ENCODE results near the gene UBE2L3.
"Not testable (repeated sequence)": the region's sequence is repeated elsewhere in the genome, so short reads cannot be mapped to it uniquely, and the experiment has no call there.

The UBE2L3 gene

DNA sequence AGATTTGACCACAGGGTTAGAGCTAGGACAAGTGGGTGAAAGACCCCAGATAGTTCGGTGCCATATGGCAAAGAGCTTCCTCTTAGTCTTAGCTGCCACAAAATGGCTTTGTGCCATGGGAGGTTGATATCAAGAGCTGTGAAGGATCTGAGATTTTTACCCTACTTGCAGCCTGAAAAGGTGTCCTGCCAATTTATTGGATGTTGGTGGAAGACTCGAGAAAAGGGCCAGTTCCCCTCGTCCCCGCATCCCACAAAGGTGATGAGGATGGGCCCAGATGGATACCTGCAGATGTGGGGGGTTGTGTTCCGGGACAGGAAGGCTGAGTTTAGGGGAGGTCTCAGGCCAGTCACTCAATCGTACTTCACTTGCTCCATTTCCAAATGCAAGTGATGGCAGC is 35.1 kb downstream of the UBE2L3 start:
- no peak for DNase-seq (ENCODE audit: low read depth)

DNA sequence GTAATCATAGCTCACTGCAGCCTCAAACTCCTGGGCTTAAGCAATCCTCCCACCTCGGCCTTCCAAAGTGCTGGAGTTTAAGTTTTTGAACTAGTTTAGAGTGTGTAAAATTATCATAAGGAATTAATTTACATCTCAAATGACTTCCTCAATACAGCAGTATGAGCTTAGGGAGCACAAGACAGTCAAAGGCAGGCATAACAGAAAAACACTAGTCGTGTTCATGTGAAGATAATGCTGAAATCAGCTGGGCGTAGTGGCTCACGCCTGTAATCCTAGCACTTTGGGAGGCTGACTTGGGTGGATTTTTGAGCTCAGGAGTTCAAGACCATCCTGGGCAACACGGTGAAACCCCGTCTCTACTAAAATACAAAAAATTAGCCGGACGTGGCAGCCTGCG is 36.5 kb downstream of the UBE2L3 start:
- no peak for DNase-seq (ENCODE audit: low read depth)

DNA sequence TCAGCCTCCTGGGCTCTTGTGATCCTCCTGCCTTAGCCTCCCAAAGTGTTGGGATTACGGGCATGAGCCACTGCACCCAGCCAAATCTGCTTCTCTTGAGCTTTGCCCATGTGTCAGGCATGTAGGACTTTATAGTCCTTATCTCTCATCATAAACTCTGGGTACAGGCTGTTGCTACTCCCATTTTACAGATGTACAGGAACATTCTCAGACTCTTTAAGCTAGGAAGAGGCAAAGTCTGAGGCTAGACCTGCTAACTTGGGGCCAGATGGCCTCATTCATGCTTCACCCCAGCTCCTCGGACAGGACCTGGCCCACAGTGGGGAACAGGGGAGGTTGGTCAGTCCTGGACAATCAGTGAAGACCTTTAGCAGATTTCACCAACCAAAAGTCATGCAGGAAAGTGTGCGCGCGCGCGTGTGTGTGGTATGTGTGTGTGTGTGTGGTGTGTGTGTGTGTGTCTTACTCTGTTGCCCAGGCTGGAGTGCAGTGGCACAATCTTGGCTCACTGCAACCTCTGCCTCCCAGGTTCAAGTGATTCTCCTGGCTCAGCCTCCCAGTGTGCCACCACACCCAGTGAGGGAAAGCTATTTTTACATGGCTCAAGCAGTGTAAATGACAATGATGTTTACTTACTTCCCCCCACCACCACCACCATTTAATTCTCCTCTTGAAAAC is 38.5 kb downstream of the UBE2L3 start:
- no peak for DNase-seq (ENCODE audit: low read depth)

DNA sequence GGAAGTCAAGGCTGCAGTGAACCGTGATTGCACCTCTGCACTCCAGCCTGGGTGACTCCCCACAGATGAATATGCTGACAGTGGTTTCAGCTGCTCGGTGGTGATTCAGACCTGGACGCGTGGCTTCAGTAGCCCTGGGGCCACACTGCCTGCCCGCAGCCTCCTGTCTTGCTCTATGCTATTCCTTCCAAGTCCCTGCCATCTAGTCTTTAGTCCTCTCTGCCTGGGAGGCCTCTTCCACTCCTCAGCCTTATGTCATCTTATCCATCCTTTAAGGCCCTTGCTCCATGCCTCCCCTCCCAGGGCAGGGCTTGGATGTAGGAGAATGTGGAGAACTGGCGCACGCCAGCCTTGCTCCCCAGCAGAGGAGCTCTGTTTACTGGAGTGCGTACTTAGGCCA is 39.3 kb downstream of the UBE2L3 start:
- DNase-seq (ENCODE audit: low read depth): no peak

DNA sequence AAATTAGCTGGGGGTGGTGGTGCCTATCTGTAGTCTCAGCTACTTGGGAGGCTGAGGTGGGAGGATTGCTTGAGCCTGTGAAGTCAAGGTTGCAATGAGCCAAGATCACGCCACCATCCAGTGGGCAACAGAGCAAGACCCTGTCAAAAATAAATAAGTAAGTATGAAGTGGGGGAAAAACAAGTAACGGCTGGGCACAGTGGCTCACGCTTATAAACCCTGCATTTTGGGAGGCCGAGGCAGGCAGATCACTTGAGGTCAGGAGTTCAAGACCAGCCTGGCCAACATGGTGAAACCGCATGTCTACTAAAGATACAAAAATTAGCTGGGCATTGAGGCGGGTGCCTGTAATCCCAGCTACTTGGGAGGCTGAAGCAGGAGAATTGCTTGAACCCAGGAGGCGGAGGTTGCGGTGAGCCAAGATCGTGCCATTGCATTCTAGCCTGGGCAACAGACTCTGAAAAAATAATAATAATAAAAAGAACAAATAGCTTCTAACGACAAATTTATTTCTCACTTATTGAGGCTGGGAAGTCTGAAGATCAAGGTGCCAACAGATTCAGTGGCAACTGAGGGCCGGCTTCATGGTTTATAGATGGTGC is 42.1 kb downstream of the UBE2L3 start:
- not testable (repeated sequence) for DNase-seq (ENCODE audit: low read depth)

DNA sequence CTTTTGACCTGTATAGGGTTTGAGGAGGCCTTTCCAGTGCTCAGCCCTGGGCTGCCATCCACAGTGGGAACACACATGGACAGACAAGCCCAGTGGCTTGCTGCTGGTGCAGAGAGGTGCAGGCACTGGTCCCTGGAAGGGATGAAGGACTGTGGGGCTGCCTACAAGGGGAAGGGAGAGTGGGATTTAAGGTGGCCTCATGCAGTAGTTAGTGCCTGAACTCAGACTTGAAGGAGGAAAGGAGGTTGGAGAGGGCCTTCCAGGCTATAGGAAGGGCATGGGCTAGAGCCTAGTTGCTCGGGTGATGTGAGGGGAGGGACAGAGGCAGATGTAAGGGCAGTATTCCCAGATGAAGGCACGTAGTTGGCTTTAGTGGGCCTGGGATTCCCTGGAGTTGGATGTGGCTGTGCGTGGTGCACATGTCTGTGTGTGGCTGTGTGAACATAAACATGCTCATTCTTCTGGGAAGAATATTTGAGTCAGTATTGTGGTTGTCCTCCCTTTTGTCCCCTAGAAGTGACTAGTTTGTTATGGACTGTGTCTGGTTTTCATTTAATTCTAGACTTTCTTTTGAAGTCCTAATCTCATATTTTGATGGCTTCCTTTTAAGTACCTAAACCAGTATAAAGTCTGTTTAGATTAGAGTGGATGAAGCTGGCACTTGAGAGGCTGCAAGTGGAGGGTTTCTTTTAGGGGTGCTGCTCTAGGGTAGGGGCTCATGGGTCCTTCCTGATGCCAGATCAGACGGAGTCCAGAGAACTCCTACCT is 43.9 kb downstream of the UBE2L3 start:
- no peak for DNase-seq (ENCODE audit: low read depth)

DNA sequence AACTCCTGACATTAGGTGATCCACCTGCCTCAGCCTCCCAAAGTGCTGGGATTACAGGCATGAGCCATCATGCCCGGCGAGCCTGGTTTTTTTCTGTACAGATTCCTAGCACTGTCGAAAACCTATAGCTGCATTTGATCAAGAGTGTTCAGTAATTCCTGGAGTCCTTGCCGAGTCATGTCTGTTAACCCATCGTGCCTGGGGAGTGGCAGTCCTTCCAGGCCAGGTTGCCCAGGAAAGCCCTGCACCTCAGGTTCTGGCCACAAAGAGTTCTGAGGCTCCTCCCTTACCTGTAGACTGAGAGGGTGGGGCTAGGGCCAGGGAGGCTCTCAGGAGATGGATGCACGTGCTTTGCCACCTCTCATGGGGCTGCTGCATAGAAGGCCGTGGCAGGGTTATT is 45.3 kb downstream of the UBE2L3 start:
- DNase-seq (ENCODE audit: low read depth): no peak

DNA sequence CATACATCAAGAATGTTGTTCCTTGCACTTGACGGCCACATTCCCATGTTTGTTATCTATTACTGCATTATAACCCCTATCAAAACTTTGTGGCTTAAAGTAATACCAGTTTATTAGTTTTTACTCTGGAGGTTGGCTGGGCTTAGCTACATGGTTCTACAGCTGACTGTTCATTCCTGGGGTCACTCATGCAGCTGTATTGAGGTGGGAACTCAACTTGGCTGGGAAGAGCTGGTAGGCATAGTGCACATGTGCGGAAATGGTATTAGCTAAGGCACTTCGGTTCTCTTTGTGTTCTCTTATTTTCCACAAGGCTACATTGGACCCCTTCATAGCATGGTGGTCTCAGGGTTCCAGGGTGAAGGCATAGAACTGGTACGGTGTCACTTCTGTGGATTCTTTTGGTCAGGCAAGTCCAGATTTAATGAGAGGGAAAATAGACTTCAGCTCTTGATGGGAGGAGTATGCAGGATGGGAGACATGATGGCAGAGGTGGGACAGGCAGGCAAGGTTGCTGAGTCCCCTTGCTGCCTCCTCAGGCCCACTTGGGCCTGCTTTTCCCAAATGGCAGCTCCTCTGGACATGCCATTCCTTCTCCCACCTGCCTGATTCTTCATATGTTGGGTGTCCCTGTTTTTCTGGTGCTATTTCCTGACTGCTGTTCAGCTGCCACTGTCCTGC is 46.2 kb downstream of the UBE2L3 start:
- no peak for DNase-seq (ENCODE audit: low read depth)

DNA sequence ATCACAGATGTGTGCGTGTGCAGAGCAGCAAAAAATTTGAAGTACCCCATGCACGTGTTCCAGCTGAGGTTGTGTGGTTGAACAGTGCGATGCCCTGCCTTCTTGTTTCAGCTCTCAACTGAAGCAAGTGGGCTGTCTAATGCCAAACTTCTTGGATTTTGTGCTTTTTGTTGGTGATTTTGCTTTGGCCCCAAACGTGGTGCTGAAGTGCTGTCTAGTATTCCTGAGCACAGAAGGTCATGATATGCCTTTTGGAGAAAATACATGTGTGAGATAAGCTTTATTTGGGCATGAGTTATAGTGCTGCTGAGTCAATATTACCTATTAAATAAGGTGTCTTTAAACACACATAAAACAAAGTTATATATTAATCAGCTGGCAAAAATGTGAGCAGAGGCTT is 48.2 kb downstream of the UBE2L3 start:
- no peak for DNase-seq (ENCODE audit: low read depth)

DNA sequence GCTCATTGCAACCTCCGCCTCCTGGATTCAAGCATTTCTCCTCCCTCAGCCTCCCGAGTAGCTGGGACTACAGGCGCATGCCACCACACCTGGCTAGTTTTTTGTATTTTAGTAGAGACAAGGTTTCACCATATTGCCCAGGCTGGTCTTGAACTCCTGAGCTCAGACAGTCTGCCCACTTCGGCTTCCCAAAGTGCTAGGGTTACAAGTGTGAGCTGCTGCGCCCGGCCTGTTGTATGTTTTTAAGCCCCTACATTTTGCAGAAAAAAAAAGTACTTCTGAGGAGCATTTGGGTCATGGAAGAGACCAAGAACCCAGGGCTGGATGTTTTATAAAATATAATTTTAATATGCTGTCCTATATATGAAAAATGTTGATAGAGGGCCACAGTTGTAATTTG is 49.8 kb downstream of the UBE2L3 start:
- DNase-seq (ENCODE audit: low read depth): not testable (repeated sequence)

DNA sequence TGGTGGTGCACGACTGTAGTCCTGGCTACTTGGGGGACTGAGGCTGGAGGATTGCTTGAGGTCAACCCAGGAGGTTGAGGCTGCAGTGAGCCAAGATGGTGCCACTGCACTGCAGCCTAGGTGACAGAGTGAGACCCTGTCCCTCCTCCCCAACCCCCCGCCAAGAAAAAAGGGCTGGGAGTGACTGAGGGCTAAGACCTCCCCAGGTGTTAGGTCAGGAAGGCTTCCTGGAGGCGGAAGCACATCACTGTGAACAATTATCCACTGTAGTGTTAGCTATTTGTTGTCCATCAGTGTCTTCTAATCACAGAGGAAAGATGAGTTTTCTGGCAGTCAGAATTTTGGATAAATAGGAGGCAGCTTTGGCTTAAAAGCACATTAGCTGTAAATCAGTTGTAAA is 53.5 kb downstream of the UBE2L3 start:
- DNase-seq (ENCODE audit: low read depth): no peak

DNA sequence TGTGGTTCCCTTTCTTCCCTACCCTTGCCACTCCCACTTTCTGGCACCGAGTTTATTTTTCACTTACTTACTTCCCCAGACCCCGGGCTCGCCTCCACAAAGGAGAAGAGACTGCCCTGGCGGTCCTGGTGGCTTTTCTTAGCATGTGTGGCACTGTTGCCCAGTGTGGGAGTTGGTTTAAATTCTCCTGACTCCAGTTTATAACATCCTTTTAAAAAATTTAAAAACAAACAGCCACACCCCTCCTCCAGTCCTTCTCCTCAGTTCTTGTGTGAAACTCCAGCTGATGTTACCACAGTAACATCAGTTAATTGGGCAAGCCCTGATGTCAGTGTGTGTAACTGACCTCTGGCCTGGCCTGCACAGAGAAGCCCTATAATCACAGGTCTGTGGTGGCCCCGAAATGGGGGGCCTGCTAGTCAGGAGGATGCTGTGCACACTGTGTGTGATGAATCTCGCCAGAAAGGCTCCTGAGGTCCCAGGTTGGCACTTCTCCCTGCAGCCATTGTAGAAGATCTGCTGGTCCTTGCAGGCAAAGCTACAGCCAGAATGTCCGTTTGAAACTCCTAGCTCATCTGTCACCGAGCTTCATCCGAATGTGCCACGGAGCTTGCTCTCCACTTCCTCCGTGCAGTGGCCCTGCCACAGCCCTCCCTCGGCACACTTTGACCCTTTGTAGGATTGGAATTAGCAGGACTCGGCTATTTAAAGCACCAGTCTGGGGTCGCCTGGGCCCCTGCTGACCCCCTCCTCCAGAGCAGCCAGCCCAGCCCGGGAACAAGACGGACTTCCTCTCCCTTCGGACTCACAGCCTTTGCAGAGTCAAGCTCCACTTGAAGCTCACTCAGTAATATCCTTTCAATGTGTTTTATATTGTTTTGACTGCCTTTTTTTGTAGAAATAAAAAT is 54.8 kb downstream of the UBE2L3 start:
- DNase-seq (ENCODE audit: low read depth): no peak

DNA sequence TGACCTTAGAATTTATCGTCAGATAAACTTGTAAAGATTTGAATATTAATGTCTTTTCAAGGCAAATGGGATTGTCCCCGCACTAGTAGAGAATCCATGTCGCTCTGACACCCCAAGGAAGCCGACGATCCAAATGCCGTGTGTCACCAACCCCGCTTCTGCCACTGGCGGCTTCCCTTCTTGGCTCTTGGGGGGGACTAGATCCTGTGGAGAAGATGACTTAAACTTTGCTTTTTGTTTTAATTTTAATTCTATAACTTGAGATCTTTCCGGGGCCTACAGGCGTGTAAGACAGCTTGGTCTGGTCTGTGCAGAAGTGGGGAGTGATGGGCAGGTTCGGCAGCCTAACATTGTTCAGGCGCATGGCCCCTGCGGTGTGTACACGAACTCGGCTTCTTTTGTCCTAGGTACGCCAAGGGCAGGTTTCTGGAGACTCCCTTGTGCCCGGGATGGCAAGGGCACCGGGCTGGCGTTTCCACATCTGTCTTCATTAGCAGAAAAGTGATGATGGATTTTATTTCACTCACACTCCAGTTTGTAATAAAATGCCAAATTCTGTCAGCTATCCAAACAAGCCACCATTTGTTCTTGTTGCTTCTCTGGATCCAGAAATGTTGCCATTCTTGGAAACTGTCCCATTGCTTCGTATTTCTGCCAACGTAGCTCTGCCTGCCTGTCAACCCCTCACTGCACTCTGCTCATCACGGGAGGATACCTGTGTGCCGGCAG is 55.6 kb downstream of the UBE2L3 start:
- DNase-seq (ENCODE audit: low read depth): no peak

DNA sequence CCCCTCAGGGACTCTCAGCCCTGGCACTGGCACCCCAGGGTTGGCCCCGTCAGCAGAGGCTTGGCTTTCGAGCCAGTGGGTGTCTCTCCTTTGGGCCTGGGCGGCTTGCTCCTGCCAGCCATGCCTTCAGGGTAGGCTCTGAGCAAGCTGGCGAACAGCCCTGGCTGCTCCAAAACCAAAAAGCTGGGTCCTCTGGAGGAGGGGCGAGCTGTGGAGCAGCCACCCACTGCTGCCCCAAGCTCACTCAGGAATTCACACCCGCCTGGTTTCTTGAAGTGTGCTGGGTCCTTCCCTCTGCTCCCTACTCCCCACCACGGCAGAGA is 56.1 kb downstream of the UBE2L3 start:
- DNase-seq (ENCODE audit: low read depth): no peak

DNA sequence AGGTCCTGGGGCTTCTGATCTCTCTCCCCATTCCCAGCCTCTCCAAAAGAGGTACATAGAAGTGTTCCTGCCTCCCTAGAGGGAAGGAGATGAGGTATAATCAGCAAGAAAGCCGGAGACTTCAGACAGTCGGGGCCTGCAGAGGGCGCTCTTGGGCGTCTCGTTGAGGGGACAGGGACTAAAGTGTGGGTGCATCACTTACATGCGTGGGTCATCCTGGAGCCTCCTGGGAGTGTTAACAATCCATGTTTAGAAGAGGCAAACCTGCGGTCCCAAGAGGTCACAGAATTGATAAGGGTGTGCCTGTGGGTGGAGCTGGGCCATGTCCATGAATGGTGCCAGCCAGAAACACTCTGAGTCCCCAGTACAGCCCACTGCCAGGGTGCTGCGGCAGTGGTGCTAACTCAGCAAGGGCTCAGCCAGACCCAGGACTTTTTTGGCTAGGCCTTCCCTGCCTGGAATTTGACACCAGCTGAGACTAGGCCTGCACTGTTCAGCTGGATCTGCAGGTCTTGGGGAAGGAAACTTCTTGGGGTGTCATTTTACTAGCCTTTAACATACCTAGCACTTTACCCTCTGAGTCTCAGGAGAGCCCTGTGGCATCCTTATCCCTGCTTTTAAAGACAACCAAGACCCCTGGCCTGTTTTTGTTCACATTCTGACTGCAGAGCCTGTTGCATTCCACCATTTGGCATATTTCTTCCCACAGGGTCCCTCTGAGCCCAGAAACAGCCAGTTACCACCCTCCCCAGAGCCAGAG is 56.8 kb downstream of the UBE2L3 start:
- no peak for DNase-seq (ENCODE audit: low read depth)

DNA sequence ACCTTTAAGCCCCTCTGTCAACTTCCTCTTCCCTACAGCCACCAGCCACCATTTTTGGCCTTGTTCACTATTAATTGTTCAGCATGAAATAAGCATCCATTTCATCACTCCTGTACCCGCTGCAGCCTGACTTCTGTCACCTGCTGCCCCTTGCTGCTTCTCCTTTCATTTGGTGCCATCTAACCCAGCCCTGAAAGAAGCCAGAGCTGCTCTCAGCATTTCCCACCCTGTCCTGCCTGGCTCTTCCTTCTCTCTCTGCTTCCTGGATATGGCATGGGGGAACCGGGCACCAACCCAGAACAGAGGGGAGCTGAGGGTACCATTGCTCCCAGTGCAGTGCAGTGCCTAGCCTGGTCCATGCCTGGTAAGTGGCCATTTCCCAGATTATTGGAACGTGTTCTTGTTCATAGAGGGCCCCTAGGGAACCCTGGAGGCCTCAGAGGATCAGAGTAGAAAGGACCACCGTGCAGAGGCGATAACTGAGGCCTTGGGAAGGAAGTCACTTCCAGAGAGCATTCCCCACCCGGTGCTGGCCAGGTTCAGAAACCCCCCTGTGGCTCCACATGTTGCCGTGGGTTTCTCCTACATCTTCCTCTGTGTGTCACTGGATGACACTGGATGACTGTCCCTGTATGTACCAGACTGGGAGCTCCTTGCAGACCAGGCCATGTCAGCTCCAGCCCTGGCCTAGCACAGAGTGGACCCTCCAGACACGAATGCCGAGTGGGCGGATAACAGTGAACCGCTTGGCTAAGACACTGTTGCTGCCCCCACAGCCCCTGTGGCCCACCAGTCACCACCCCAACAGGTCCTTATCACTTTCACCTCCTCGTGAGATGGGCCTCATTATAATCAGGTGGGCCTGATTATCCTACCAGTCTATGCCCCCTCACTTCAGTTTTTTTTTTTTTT is 57.6 kb downstream of the UBE2L3 start:
- no peak for DNase-seq (ENCODE audit: low read depth)

DNA sequence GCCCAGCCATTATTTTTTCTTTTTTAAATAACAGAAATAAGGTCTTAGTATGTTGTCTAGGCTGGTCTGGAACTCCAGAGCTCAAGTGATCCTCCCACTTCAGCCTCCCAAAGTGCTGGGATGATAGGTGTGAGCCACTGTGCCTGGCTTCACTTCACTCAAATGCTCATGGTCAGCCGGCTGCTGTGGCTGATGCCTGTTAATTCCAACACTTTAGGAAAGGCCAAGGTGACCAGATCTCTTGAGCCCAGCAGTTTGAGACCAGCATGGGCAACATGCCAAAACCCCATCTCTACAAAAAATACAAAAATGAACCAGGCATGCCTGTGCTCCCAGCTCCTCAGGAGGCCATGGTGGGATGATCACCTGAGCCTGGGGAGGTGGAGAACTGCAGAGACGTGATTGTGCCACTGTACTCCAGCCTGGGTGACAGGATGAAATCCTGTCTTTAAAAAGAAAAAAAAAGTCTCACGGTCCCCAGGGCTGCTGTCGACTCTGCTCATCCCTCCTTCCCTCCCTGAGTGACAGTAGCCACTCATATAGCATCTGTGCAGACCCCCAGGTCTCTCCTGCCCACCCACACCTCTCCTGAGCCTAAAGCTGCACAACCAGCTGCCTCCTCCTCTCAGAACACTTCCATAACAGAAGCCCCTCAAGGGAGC is 58.7 kb downstream of the UBE2L3 start:
- no peak for DNase-seq (ENCODE audit: low read depth)

DNA sequence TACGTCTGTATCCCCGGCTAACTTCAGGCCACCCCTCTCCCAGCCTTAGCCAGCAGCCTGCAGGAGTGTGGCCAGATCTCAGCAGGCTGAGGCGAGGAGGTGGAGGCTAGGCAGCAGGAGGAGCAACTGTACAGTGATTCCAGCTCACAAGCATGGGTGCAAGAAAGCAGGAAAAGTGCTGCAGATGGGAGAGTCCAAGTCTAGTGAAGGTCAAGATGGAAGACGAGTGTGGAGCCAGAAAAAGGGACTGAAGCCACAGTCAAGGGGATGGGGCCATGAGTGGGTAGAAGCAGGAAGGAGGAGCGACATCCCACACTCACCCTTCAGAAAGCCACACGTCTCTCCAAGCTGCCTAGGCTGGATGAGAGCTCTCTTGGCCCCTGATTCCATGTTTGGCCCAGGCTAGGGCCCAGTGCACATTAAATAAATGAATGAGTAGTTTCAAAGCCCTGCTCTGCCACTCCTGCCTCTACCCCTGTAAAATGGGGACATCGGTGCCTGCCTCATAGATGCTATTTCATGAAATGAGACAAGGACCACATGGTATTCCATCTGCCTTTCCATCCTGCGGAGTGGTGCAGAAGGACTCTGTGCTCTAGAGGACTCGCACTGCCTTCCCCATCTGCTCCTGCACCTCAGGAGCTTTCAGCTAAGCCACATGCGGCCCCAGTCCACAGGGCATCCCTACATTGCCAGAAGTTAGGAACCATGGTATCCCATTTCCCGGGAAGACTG is 59.4 kb downstream of the UBE2L3 start:
- DNase-seq (ENCODE audit: low read depth): no peak
